A673 (cell line): Measurements from ENCODE around the gene NUDT16.

Experiments used
- EZH2 ChIP-seq: fragments of 200-600 bp; sonication (generic); IDR thresholded peaks from 2 replicates; pipeline ENCODE4 v1.6.1; 2017; ENCODE audit warnings: borderline replicate concordance, low read depth, mild to moderate bottlenecking, mixed read lengths, antibody characterized with exemption, low read length; ENCODE audit not compliant: poor library complexity, severe bottlenecking
- TF ChIP-seq, protein P1 (sequence below): fragments of 300-800, 200-600 bp; sonication (generic); conservative IDR thresholded peaks from 2 replicates; pipeline ENCODE4 v1.5.1; 2017; ENCODE audit warnings: low read depth, mild to moderate bottlenecking, antibody characterized with exemption, low read length, moderate library complexity, mixed read lengths

DNA sequence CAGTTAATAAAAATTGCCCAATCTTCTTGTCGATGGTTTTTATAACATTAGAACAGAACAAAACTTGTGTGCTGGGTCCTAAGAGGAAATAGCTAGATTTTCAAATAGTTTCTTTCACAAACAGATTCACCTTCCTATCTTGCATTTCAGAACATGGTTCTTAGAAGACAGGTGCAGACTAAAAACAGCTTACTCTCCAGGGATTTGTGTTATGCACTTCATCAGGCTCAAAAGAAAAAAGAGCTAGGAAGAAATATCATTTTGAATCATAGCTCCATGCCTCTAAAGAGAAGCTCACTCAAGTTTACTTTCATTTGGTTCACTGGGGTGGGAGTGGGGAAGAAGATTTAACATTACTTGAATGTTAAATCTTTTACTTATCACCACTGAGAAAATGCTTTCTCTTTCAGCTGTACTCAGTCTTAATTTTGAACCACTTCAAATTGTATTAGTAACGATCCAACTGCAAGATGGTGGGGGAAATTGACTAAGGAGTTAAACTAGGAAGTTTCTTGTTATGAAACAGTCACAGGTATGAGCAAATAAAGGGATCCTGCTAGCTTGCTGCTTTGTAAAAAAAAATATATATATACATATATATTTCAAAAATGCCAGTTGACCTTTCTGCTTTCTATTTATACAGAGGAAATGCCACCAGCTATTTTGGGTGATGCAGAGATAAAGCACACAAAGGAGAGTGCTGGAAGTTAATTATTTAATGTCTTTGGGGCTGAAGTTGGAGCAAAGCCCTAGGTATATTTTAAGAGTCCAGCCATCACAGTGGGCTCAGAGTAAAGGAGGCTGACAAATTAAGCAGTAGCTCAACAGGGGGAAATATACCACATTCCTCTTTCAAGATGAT lies 28.3 kb upstream of the NUDT16 start:
- TF ChIP-seq, protein P1, sequence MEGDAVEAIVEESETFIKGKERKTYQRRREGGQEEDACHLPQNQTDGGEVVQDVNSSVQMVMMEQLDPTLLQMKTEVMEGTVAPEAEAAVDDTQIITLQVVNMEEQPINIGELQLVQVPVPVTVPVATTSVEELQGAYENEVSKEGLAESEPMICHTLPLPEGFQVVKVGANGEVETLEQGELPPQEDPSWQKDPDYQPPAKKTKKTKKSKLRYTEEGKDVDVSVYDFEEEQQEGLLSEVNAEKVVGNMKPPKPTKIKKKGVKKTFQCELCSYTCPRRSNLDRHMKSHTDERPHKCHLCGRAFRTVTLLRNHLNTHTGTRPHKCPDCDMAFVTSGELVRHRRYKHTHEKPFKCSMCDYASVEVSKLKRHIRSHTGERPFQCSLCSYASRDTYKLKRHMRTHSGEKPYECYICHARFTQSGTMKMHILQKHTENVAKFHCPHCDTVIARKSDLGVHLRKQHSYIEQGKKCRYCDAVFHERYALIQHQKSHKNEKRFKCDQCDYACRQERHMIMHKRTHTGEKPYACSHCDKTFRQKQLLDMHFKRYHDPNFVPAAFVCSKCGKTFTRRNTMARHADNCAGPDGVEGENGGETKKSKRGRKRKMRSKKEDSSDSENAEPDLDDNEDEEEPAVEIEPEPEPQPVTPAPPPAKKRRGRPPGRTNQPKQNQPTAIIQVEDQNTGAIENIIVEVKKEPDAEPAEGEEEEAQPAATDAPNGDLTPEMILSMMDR = no peak
- TF ChIP-seq EZH2 = no peak
